A673 (cell line): ENCODE measurements around the gene SERPINA4.

ENCODE experiments used
- CTCF ChIP-seq: fragments of 300-800, 200-600 bp; sonication (generic); conservative IDR thresholded peaks from 2 replicates; pipeline ENCODE4 v1.5.1; 2017; ENCODE audit warnings: low read depth, mild to moderate bottlenecking, antibody characterized with exemption, low read length, moderate library complexity, mixed read lengths
- EZH2 ChIP-seq: fragments of 200-600 bp; sonication (generic); IDR thresholded peaks from 2 replicates; pipeline ENCODE4 v1.6.1; 2017; ENCODE audit warnings: borderline replicate concordance, low read depth, mild to moderate bottlenecking, mixed read lengths, antibody characterized with exemption, low read length; ENCODE audit not compliant: poor library complexity, severe bottlenecking

GRCh38 chr14:94539181-94539580 is 22.1 kb upstream of the SERPINA4 start:
- no peak for TF ChIP-seq CTCF
- no peak for TF ChIP-seq EZH2
